Skeletal muscle satellite cell (primary cell): Measurements from ENCODE around the gene SIPA1L3.
"Not testable (repeated sequence)": the region's sequence is repeated elsewhere in the genome, so short reads cannot be mapped to it uniquely, and the experiment has no call there.

ENCODE experiments used
- H3K27me3 ChIP-seq: 2 replicates; pipeline ENCODE4 v1.7.0; 2013; ENCODE audit warnings: low read length; ENCODE audit not compliant: control insufficient read depth, insufficient read depth
- H3K36me3 ChIP-seq: 2 replicates; pipeline ENCODE4 v1.7.0; 2013; ENCODE audit warnings: mild to moderate bottlenecking, control low read depth, low read length; ENCODE audit not compliant: insufficient read depth
- H3K4me1 ChIP-seq: 2 replicates; pipeline ENCODE4 v1.7.0; 2013; ENCODE audit warnings: low read length; ENCODE audit not compliant: control insufficient read depth, insufficient read depth
- H3K4me2 ChIP-seq: 2 replicates; pipeline ENCODE4 v1.7.0; 2013; ENCODE audit warnings: mild to moderate bottlenecking, low read length
- H3K4me3 ChIP-seq: 2 replicates; pipeline ENCODE4 v1.7.0; 2013; ENCODE audit warnings: low read length
- H3K9ac ChIP-seq: 2 replicates; pipeline ENCODE4 v1.7.0; 2013; ENCODE audit warnings: mild to moderate bottlenecking, low read depth, low read length, moderate library complexity
- H3K9me3 ChIP-seq: replicated peaks from 2 replicates; pipeline ENCODE4 v1.7.0; 2013; ENCODE audit warnings: mild to moderate bottlenecking, control low read depth, low read length

The SIPA1L3 gene

DNA sequence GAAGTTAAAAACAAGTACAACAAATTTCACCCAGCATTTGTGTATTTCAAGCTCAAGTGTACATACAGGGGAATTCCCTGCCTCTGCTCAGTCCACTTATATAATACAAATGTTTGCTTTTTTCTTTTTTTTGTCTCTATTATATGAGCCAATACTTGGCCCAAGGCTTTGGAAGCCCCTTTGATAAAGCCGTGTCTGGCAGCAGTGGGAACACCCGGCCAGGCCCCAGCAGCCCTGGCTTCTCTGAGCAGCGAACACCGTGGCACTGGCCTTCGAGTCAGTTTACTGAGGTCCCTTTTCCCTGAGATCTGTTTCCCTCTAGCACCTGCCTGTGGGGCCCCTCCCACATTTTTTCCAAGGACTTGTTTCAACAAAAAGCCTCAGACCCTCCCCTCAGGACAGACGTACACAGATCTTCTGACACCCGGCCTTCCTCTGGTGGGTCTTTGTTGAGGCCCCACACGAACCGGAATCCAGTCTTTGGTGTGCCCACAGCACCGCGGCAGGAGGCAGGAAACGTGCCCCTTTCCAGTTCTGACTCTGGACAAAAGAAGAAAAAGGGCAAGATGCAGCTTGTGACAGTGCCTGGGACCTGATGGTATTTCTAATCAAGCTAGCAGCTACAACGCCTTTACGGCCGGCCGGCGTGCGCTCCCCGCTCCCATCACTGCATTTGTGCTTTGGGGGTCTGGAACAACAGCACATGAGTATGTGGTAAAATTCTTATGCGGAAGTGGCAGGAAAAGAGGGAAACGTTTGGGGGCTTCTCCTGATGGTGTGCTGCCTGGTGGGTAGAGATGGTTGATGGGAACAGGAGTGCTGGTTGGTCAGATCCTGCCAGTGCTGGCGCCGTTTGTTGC lies 13.8 kb downstream of the SIPA1L3 start:
- no peaks in the 10 kb centered on the region for H3K27me3 ChIP-seq
- H3K4me1 ChIP-seq = no peaks in the 10 kb centered on the region
- no peaks in the 10 kb centered on the region for H3K9me3 ChIP-seq
- peaks cover 10% of the 10 kb centered on the region for H3K36me3 ChIP-seq
- H3K4me3 ChIP-seq = no peak overlapping the region
- H3K9ac ChIP-seq = no peak overlapping the region
- H3K4me2 ChIP-seq = no peak overlapping the region

GRCh38 chr19:37924573-37924972 lies 17.6 kb downstream of the SIPA1L3 start:
- not testable (repeated sequence) for H3K36me3 ChIP-seq, H3K9ac ChIP-seq, H3K27me3 ChIP-seq, H3K4me1 ChIP-seq, H3K4me3 ChIP-seq, H3K9me3 ChIP-seq, H3K4me2 ChIP-seq

- no peaks in the 10 kb centered on the region for H3K9me3 ChIP-seq
- H3K9ac ChIP-seq = no peak overlapping the region
- no peak overlapping the region for H3K4me2 ChIP-seq
- H3K36me3 ChIP-seq = peaks cover 10% of the 10 kb centered on the region
- H3K27me3 ChIP-seq = no peaks in the 10 kb centered on the region
- no peak overlapping the region for H3K4me3 ChIP-seq
- no peaks in the 10 kb centered on the region for H3K4me1 ChIP-seq
These were observed 18.2 kb downstream of the SIPA1L3 start for GRCh38 chr19:37925212-37925611.

DNA sequence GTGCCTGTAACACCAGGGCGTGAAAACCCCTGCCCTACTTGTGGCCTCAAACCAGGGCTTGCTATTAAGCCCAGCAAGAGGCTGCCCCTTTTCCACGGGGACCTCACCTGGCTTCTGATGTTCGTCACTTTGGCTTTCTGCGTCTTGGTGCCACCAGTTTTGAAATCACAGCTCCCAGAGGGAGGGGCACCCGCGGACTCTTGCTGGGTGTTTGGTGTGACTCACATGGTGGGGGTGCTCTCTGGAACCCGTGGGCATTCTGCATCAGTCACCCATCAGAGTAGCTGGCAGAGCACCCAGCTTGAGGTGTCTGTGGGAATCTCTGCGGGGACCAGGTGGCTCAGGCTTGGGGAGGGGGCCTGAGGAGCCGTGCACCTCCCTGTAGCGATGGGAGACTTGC lies 19.2 kb downstream of the SIPA1L3 start:
- H3K9ac ChIP-seq = no peak overlapping the region
- H3K4me1 ChIP-seq = peaks cover 6% of the 10 kb centered on the region

DNA sequence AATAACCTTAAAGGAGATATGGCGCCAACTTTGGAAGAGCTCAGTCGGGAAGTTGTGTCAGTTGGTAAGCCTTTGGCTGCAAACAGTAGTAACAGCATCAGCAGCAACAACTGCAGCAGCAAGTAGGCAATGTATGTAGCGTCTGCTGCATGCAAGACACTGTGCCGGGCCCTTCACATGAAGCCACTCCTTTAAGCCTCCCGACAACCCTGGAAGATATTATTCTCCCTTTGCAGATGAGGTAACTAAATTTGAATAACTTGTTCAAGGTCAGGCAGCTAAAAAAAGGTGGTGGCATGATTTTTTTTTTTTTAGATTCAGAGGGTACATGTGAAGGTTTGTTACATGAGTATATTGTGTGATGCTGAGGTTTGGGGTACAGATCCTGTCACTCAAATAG lies 19.7 kb downstream of the SIPA1L3 start:
- Histone ChIP-seq H3K36me3 (peaks cover 4% of the 10 kb centered on the region), H3K9ac (no peak overlapping the region), H3K27me3 (no peaks in the 10 kb centered on the region), H3K4me3 (no peak overlapping the region), H3K4me1 (peaks cover 10% of the 10 kb centered on the region), H3K4me2 (no peak overlapping the region), H3K9me3 (no peaks in the 10 kb centered on the region)

More for the DNA sequence above, 19.2 kb downstream of the SIPA1L3 start:
- Histone ChIP-seq H3K4me3 (no peak overlapping the region), H3K9me3 (no peaks in the 10 kb centered on the region), H3K36me3 (peaks cover 6% of the 10 kb centered on the region), H3K4me2 (no peak overlapping the region), H3K27me3 (no peaks in the 10 kb centered on the region)

DNA sequence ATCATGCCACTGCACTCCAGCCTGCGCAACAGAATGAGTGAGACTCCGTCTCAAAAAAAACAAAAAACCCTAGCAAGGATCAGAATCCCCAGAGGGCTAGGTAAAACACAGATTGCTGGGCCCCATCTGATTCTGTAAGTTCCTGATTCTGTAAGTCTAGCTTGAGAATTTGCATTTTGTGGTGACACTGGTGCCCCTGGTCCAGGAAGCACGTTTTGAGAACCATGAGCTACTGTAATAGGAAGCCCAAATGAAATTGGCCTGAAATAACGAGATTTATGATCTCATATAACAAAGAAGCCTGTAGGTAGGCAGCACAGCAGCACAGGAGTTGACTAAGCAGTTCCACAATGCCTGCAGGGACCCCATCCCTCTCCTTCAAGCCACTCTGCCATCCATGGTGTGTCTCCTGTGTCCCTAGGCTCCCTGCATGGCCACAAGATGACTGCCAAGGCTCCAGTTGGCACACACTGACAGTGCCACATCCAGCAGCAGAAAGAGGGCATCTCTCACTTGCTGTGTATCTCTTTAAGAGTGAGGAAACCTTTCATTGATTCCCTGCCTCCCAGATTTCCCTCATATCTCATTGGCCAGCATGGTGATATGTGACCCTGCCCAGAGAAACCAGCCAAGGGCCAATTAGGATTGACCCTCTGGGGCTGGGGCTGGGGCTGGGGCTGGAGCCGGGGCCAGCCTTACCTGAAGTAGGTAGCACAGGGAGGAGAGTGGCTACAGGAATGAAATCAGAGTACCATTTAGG lies 21.7 kb downstream of the SIPA1L3 start:
- Histone ChIP-seq H3K9me3 (no peaks in the 10 kb centered on the region), H3K9ac (no peak overlapping the region), H3K4me1 (peaks cover 29% of the 10 kb centered on the region), H3K4me3 (no peak overlapping the region), H3K4me2 (no peak overlapping the region), H3K27me3 (no peaks in the 10 kb centered on the region), H3K36me3 (no peaks in the 10 kb centered on the region)

DNA sequence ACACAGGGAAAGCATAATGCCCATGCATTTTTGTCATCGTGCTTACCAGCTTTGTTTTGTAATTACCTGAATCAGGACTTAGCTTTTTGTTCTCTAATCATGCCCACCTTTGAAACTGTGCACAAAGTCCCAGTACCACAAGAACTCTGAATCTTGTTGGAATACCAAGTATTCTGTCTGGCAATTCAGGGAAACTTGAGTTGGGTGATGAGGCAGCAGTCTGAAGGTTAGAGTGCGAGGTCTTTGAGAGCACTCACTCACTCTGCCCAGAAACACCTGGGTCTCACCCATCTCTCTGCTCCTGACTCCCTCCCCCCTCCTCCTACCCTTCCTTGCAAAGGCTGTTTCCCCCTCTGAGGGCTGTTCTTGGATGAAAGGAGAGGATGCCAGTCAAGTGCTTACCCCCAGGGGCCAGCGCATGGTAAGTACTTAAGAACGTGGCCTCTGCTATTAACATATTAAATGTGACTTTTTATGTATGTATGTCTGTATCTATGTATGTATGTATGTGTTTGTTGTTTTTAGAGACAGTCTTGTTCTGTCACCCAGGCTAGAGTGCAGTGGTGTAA lies 22.4 kb downstream of the SIPA1L3 start:
- peaks cover 36% of the 10 kb centered on the region for H3K4me1 ChIP-seq
- no peaks in the 10 kb centered on the region for H3K9me3 ChIP-seq
- H3K27me3 ChIP-seq = no peaks in the 10 kb centered on the region
- no peaks in the 10 kb centered on the region for H3K36me3 ChIP-seq
- H3K9ac ChIP-seq = no peak overlapping the region
- H3K4me2 ChIP-seq = no peak overlapping the region
- no peak overlapping the region for H3K4me3 ChIP-seq

DNA sequence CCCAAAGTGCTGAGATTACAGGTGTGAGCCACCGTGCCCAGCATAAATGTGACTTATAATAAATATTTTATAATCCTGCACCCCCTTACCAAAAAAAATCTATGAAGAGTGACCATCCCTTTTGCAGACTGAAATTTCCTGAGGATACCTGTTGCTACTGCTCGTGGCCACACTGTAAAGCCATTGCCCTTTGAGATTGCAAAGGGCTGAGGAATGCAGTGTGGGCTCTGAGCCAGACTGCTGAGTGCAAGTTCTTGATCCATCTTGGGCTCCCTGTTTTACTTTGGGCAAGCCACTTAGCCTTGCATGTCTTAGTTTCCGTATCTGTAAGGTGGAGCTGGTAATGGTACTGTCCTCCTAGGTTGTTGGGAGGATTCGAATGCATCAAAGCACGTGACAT lies 23.4 kb downstream of the SIPA1L3 start:
- Histone ChIP-seq H3K9ac (no peak overlapping the region), H3K4me2 (no peak overlapping the region), H3K4me1 (peaks cover 36% of the 10 kb centered on the region), H3K36me3 (no peaks in the 10 kb centered on the region), H3K4me3 (no peak overlapping the region), H3K9me3 (peaks cover 2% of the 10 kb centered on the region), H3K27me3 (no peaks in the 10 kb centered on the region)

DNA sequence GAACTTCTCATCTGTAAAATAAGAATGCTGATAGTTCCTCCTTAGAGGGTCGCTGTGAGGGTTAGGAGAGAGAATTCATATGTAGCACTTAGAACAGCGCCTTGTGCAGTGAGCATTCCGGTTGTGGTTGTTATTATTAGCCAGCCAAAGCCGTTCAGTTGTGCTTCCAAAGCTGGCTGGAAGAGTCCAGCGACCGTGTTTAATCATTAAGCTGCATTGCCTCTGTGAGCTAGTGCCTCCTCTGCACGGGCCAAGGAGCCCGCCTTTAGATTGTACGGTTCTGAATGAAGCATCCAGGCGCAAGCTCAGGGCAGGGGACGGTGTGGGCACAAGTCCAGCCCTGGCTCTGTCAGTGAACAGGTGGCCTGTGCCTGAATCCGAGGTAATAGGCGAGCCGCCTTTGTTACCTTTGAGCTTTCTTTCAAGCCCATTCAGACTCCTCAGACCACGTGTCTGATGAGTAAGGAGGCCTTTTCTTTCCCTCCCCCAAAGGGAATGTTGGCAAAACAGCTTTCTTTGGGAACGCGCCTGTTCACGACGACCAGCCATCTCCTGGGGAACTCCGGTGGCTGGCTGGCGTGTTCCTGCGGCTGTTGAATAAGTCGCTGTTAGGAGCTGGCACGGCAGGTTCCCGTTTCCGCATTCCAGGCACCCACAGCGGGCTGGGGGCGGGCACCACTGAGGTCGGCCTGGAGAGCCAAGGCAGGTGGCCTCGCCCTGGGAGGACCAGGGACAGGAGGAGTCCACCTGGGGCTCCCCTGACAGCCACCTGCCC lies 25.1 kb downstream of the SIPA1L3 start:
- Histone ChIP-seq H3K27me3 (no peaks in the 10 kb centered on the region), H3K9ac (peak overlapping the region; percentile 63), H3K9me3 (peaks cover 7% of the 10 kb centered on the region), H3K4me2 (peak overlapping the region; percentile 76), H3K4me1 (peaks cover 36% of the 10 kb centered on the region), H3K4me3 (peak overlapping the region; percentile 46), H3K36me3 (peaks cover 3% of the 10 kb centered on the region)

DNA sequence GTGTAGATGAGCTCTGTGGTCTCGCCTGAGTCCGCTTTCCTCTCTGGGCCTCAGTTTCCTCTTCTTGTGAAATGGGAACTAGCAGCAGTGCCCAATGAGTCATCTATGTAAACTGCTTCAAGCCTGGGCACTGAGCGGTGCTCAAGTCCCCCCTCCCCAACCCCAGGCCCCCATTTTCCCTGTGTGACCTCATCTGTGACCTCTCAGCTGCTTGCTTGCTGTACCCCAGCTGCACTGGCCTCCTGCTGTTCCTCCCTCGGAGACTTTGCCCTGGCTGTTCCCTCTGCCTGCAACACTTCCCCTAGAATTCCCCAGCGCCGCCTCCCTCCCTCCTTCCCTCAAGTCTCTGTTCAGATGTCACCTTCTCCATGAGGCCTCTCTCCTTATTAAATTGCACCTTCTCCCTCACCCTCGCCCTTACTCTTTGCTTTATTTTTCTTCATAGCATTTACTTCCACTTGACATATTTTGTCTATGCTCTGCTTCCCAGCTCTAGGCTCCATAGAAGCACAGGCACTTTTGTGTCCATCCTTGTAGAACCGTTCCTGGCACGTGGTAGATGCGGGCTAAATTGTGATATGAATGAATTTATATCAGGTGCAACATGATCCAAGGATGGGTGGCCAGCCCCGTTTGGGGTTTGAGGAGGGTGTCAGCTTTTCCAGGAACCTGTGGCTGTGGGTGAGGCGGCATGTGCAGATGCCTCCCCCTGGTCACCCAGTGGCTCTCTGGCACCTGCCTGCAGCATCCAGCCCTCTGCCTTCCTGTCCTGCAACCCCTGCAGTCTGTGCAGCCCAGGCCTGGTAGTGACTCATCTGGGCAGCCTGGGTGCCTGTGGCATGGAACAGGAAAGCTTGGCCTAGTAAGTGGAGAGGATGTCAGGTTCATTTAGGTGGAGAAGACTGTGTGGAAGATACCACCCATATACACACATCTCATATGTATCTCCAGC lies 26.3 kb downstream of the SIPA1L3 start:
- Histone ChIP-seq H3K9ac (no peak overlapping the region), H3K4me1 (peaks cover 36% of the 10 kb centered on the region), H3K4me3 (no peak overlapping the region)

More for the DNA sequence above, 26.3 kb downstream of the SIPA1L3 start:
- H3K9me3 ChIP-seq = peaks cover 7% of the 10 kb centered on the region
- H3K4me2 ChIP-seq = peak overlapping the region; percentile 76
- H3K36me3 ChIP-seq = peaks cover 3% of the 10 kb centered on the region
- no peaks in the 10 kb centered on the region for H3K27me3 ChIP-seq
